ENCODE measurements around the gene NYAP2.

DNA sequence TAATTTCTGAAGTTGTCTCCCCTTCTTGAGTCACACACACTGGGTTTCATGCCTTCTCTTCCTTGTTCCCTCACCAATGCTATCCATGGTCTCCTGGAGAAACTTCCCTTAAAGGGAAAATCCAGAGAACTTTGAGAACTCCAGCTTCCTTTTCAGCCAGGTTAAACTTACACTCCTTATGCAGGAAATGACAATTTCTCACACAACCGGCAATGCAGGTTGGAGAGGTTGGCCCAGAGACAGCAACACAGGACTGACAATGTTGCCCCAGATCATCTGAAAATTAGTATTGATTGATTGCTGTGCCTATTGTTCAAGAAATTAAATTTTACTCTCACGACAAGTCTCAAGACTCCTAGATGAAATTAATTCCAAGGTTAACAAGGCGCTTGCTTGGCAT is 292.2 kb downstream of the NYAP2 start:
- TF ChIP-seq, protein P1, sequence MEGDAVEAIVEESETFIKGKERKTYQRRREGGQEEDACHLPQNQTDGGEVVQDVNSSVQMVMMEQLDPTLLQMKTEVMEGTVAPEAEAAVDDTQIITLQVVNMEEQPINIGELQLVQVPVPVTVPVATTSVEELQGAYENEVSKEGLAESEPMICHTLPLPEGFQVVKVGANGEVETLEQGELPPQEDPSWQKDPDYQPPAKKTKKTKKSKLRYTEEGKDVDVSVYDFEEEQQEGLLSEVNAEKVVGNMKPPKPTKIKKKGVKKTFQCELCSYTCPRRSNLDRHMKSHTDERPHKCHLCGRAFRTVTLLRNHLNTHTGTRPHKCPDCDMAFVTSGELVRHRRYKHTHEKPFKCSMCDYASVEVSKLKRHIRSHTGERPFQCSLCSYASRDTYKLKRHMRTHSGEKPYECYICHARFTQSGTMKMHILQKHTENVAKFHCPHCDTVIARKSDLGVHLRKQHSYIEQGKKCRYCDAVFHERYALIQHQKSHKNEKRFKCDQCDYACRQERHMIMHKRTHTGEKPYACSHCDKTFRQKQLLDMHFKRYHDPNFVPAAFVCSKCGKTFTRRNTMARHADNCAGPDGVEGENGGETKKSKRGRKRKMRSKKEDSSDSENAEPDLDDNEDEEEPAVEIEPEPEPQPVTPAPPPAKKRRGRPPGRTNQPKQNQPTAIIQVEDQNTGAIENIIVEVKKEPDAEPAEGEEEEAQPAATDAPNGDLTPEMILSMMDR (IDR thresholded peaks at IDR 0.05) = no peak
- no peak for TF ChIP-seq POLR2A (IDR thresholded peaks at IDR 0.05)

Data from Peyer's patch (tissue), 4 donors.